ENCODE data around the gene SMYD3.

DNA sequence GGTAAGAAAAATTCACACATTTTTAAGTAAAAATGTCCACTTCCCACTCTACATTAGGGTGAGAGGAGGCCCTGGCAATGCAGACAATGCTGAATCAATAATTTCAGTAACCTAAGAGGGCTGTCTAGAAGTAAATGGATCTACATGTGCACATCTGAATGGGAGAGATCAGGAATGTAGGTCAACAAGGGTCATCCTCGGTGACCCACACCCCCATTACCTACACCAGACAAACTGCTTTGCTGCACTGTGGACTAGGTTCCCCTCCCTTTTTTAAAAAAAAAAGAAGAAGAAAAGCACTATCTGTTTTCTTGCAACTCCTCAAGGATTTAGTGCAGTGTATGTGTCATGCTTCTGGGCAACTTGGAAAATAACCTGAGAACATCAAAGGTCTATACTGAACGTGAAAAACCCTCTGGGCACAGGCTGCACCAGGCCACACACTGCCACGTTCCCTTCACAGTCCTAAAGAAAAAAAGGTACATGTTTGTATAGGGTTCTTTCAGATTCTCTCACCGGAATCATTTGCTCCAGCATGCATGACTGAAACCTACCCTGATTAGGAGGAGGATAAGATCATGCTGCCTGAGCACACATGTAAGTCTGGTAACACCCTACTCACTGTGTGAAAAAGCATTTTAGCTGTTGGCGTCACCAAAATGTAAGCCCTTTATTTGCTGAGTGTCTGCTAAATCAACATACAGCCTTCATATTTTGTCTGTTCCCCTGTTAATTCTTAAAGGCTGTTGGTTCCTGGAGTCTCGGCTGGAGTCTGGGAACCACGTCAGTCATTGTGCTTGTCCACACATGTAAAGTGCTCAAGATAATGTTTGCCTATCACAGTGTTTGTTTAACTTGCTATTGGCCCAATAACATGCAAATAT is 341.0 kb downstream of the SMYD3 start:
- TF ChIP-seq, protein P1, sequence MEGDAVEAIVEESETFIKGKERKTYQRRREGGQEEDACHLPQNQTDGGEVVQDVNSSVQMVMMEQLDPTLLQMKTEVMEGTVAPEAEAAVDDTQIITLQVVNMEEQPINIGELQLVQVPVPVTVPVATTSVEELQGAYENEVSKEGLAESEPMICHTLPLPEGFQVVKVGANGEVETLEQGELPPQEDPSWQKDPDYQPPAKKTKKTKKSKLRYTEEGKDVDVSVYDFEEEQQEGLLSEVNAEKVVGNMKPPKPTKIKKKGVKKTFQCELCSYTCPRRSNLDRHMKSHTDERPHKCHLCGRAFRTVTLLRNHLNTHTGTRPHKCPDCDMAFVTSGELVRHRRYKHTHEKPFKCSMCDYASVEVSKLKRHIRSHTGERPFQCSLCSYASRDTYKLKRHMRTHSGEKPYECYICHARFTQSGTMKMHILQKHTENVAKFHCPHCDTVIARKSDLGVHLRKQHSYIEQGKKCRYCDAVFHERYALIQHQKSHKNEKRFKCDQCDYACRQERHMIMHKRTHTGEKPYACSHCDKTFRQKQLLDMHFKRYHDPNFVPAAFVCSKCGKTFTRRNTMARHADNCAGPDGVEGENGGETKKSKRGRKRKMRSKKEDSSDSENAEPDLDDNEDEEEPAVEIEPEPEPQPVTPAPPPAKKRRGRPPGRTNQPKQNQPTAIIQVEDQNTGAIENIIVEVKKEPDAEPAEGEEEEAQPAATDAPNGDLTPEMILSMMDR (IDR thresholded peaks at IDR 0.05), result no peak
- TF ChIP-seq POLR2A (IDR thresholded peaks at IDR 0.05), result no peak
